Effector memory CD8-positive, alpha-beta T cell (primary cell): ENCODE data around the gene LHFPL6.

Experiments used
- ATAC-seq: fragments of 150-1000 bp; cut with Tn5 transposase; replicated peaks from 2 replicates; pipeline ENCODE4 v1.10.0; 2021; ENCODE audit warnings: mild to moderate bottlenecking, moderate library complexity
- DNase-seq, 3 experiments: peaks; one replicate each; pipeline ENCODE4 v3.0.0; 2021
- H3K27ac Mint-ChIP-seq, 2 donors: one replicate each; pipeline ENCODE4 v1.8.0; 2022; ENCODE audit warnings: mild to moderate bottlenecking in 2 of 2, mixed read lengths in 2 of 2, moderate library complexity in 2 of 2
- H3K27me3 Mint-ChIP-seq, 2 donors: one replicate each; pipeline ENCODE4 v1.8.0; 2022; ENCODE audit warnings: mixed read lengths in 2 of 2
- H3K36me3 Mint-ChIP-seq: one replicate; pipeline ENCODE4 v1.8.0; 2022; ENCODE audit warnings: mild to moderate bottlenecking, moderate library complexity, mixed read lengths; ENCODE audit not compliant: insufficient read depth
- H3K4me1 Mint-ChIP-seq, 2 donors: one replicate each; pipeline ENCODE4 v1.8.0; 2022; ENCODE audit warnings: low read depth in 2 of 2, mixed read lengths in 2 of 2
- H3K4me3 Mint-ChIP-seq, 2 donors: one replicate each; pipeline ENCODE4 v1.8.0; 2022; ENCODE audit warnings: mild to moderate bottlenecking in 2 of 2, mixed read lengths in 2 of 2, moderate library complexity in 2 of 2
- H3K9me3 Mint-ChIP-seq, 2 donors: one replicate each; pipeline ENCODE4 v1.8.0; 2022; ENCODE audit warnings: mixed read lengths in 2 of 2

LHFPL6 gene

GRCh38 chr13:39586151-39586550 lies 16.8 kb downstream of the LHFPL6 start:
- H3K27ac Mint-ChIP-seq, result no peak overlapping the region
- no peaks in the 10 kb centered on the region for H3K36me3 Mint-ChIP-seq
- no peak for ATAC-seq
- no peak overlapping the region for H3K4me3 Mint-ChIP-seq
- no peaks in the 10 kb centered on the region for H3K9me3 Mint-ChIP-seq
- H3K4me1 Mint-ChIP-seq, result peaks cover 2 to 4% of the 10 kb centered on the region in 2 donors
- DNase-seq, result no peak
- H3K27me3 Mint-ChIP-seq, result peaks cover 17 to 32% of the 10 kb centered on the region in 2 donors

DNA sequence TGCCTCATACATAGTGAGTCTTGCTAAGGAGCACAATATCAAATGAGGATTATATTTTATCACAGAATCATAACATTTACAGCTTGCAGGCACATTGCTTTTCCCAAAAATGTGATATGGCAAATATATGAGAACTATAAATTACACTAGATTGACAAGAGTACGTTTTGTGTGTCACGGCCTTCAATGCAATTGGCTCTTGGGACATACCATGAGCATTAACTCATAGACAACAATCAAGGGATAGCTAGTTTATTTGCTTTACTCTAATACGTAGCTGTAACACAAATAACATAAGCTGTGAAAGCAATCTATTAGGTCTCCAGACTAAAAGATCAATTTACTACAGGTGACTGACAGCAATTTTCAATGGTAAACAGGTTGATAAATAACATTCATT lies 17.8 kb downstream of the LHFPL6 start:
- H3K9me3 Mint-ChIP-seq, result no peaks in the 10 kb centered on the region
- no peak for DNase-seq
- no peak for ATAC-seq
- H3K27me3 Mint-ChIP-seq, result peaks cover 17 to 32% of the 10 kb centered on the region in 2 donors
- peaks cover 2 to 4% of the 10 kb centered on the region in 2 donors for H3K4me1 Mint-ChIP-seq
- no peak overlapping the region for H3K4me3 Mint-ChIP-seq
- H3K27ac Mint-ChIP-seq, result no peak overlapping the region
- no peaks in the 10 kb centered on the region for H3K36me3 Mint-ChIP-seq

- ATAC-seq, result no peak
Observed at GRCh38 chr13:39580881-39581575, 22.0 kb downstream of the LHFPL6 start.

DNA sequence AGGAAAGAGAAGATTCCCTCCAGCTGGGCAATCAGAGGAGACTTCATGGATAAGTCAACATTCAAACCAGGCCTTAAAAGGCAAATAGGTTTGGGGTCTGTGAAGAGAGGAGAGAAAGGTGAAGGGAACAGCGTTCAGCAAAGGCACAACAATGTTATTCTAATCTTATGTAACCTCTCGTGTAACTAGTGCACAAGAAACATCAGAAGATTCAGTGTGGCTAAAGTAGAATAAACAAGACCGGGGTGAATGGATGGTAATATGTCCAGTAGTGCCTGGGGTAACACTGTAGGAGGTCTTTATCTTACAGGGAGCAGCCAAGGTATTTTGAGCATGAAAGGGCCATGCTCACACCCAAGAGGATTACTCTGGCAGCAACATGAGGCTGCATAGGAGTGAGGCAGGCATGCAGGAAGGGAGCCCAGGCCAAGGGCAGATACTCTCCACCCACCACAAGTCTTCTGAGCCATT lies 24.1 kb downstream of the LHFPL6 start:
- ATAC-seq (no peak), DNase-seq (no peak)
- H3K27me3 Mint-ChIP-seq, result peaks cover 20 to 47% of the 10 kb centered on the region in 2 donors
- H3K27ac Mint-ChIP-seq, result no peak overlapping the region
- peaks cover 2% of the 10 kb centered on the region in 2 donors for H3K4me1 Mint-ChIP-seq
- H3K4me3 Mint-ChIP-seq, result no peak overlapping the region
- no peaks in the 10 kb centered on the region for H3K36me3 Mint-ChIP-seq
- H3K9me3 Mint-ChIP-seq, result no peaks in the 10 kb centered on the region

More at GRCh38 chr13:39580881-39581575, 22.0 kb downstream of the LHFPL6 start:
- no peaks in the 10 kb centered on the region for H3K9me3 Mint-ChIP-seq
- DNase-seq, result no peak
- no peak overlapping the region for H3K4me3 Mint-ChIP-seq
- H3K27me3 Mint-ChIP-seq, result peaks cover 16 to 43% of the 10 kb centered on the region in 2 donors
- peaks cover 2 to 4% of the 10 kb centered on the region in 2 donors for H3K4me1 Mint-ChIP-seq
- H3K27ac Mint-ChIP-seq, result no peak overlapping the region
- no peaks in the 10 kb centered on the region for H3K36me3 Mint-ChIP-seq

DNA sequence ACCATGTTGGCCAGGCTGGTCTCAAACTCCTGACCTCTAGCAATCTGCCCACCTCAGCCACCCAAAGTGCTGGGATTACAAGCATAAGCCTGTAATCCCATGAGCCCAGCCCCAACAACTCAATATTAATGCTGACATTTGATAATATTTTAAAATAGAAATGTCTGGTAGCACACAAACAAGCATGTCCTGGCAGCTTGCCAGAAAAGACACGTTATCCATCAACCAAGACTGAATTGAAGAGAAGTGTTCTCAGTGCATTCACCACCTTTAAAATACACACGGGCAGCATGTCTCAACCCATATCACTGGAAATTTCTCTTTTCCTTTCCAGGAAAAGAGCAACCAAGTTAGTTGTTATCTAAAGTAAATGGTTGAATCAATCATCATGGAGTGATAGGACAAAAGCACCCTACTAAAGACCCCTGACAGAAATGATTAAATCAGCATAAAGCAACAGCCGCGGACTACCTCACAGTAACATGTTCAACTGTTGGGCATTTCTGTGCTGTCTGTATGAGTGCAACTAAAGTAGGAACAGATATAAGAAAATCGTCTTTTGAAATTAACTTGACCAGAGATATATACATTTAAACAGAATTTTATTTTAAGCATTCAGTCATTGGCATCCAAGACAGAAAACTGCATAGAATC lies 25.0 kb downstream of the LHFPL6 start:
- no peak overlapping the region for H3K4me3 Mint-ChIP-seq
- no peaks in the 10 kb centered on the region for H3K9me3 Mint-ChIP-seq
- DNase-seq, result no peak
- H3K36me3 Mint-ChIP-seq, result no peaks in the 10 kb centered on the region
- peaks cover 16 to 40% of the 10 kb centered on the region in 2 donors for H3K27me3 Mint-ChIP-seq
- H3K27ac Mint-ChIP-seq, result no peak overlapping the region
- no peak for ATAC-seq
- H3K4me1 Mint-ChIP-seq, result no peaks in the 10 kb centered on the region

GRCh38 chr13:39577203-39577602 lies 25.8 kb downstream of the LHFPL6 start:
- DNase-seq (no peak), ATAC-seq (no peak)
- no peaks in the 10 kb centered on the region for H3K9me3 Mint-ChIP-seq
- H3K4me1 Mint-ChIP-seq, result no peaks in the 10 kb centered on the region
- H3K36me3 Mint-ChIP-seq, result no peaks in the 10 kb centered on the region
- H3K27me3 Mint-ChIP-seq, result peaks cover 22 to 40% of the 10 kb centered on the region in 2 donors
- H3K27ac Mint-ChIP-seq, result no peak overlapping the region
- no peak overlapping the region for H3K4me3 Mint-ChIP-seq

- Mint-ChIP-seq H3K27ac (no peak overlapping the region), H3K4me1 (no peaks in the 10 kb centered on the region)
Observed at GRCh38 chr13:39575641-39576238, 27.3 kb downstream of the LHFPL6 start.

GRCh38 chr13:39571502-39572092 lies 31.4 kb downstream of the LHFPL6 start:
- peaks cover 33 to 35% of the 10 kb centered on the region in 2 donors for H3K27me3 Mint-ChIP-seq
- no peaks in the 10 kb centered on the region for H3K9me3 Mint-ChIP-seq
- H3K36me3 Mint-ChIP-seq, result no peaks in the 10 kb centered on the region
- H3K4me3 Mint-ChIP-seq, result no peak overlapping the region
- no peak for ATAC-seq
- DNase-seq, result no peak
- H3K4me1 Mint-ChIP-seq, result no peaks in the 10 kb centered on the region
- H3K27ac Mint-ChIP-seq, result no peak overlapping the region

More at GRCh38 chr13:39575641-39576238, 27.3 kb downstream of the LHFPL6 start:
- H3K4me3 Mint-ChIP-seq, result no peak overlapping the region
- DNase-seq, result no peak
- H3K27me3 Mint-ChIP-seq, result peaks cover 33 to 53% of the 10 kb centered on the region in 2 donors
- ATAC-seq, result no peak
- H3K36me3 Mint-ChIP-seq, result no peaks in the 10 kb centered on the region
- H3K9me3 Mint-ChIP-seq, result no peaks in the 10 kb centered on the region

- Mint-ChIP-seq H3K4me1 (no peaks in the 10 kb centered on the region), H3K36me3 (no peaks in the 10 kb centered on the region), H3K27me3 (peaks cover 20 to 24% of the 10 kb centered on the region in 2 donors), H3K9me3 (no peaks in the 10 kb centered on the region), H3K27ac (no peak overlapping the region), H3K4me3 (no peak overlapping the region)
- ATAC-seq, result no peak
- no peak for DNase-seq
Observed at GRCh38 chr13:39567569-39567968, 35.4 kb downstream of the LHFPL6 start.

- Mint-ChIP-seq H3K36me3 (no peaks in the 10 kb centered on the region), H3K27me3 (peaks cover 11 to 16% of the 10 kb centered on the region in 2 donors), H3K27ac (no peak overlapping the region), H3K4me3 (no peak overlapping the region), H3K9me3 (no peaks in the 10 kb centered on the region), H3K4me1 (no peaks in the 10 kb centered on the region)
- DNase-seq, result no peak
- no peak for ATAC-seq
Observed at GRCh38 chr13:39566216-39566869, 36.6 kb downstream of the LHFPL6 start.

GRCh38 chr13:39565036-39565949 lies 37.7 kb downstream of the LHFPL6 start:
- Mint-ChIP-seq H3K27ac (no peak overlapping the region), H3K36me3 (no peaks in the 10 kb centered on the region), H3K4me1 (no peaks in the 10 kb centered on the region), H3K9me3 (no peaks in the 10 kb centered on the region), H3K27me3 (peaks cover 11 to 13% of the 10 kb centered on the region in 2 donors), H3K4me3 (no peak overlapping the region)
- DNase-seq, result no peak
- no peak for ATAC-seq

DNA sequence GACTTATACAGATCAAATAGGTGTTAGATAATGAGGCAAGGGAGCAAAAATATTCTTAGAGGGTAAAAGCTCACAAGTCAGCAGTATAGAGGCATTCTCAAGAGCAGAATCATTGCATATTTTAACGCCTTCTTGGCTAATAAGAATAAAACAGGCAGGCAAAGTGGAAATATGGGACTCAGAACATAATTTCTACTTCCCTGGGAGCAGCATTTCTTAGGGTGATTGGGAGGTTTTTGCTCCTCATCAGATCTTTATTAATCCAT lies 39.6 kb downstream of the LHFPL6 start:
- DNase-seq (no peak), ATAC-seq (no peak)
- H3K4me3 Mint-ChIP-seq, result no peak overlapping the region
- no peaks in the 10 kb centered on the region for H3K4me1 Mint-ChIP-seq
- H3K36me3 Mint-ChIP-seq, result no peaks in the 10 kb centered on the region
- H3K9me3 Mint-ChIP-seq, result no peaks in the 10 kb centered on the region
- no peak overlapping the region for H3K27ac Mint-ChIP-seq
- peaks cover 13 to 21% of the 10 kb centered on the region in 2 donors for H3K27me3 Mint-ChIP-seq
